HG02852 (cell line): Measurements from ENCODE around the gene ELOF1.
"Not testable (repeated sequence)": the region's sequence is repeated elsewhere in the genome, so short reads cannot be mapped to it uniquely, and the experiment has no call there.

Experiments
- ATAC-seq: cut with Tn5 transposase; IDR thresholded peaks from one replicate; pipeline ENCODE4 v1.9.1; 2021; ENCODE audit warnings: mild to moderate bottlenecking, moderate library complexity; ENCODE audit not compliant: unreplicated experiment

The ELOF1 gene

DNA sequence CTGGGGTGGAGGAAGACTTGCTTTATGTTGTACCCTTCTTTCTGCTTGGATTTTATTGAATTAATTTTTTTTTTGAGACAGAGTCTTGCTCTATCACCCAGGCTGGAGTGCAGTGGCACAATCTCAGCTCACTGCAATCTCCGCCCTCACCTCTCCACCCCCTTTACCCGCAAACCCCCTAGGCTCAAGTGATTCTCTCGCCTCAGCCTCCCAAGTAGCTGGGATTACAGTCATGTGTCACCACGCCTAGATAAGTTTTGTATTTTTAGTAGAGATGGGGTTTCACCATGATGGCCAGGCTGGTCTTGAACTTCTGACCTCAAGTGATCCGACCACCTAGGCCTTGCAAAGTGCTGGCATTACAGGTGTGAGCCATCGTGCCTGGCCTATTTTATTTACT is 14.3 kb upstream of the ELOF1 start:
- ATAC-seq: not testable (repeated sequence)

DNA sequence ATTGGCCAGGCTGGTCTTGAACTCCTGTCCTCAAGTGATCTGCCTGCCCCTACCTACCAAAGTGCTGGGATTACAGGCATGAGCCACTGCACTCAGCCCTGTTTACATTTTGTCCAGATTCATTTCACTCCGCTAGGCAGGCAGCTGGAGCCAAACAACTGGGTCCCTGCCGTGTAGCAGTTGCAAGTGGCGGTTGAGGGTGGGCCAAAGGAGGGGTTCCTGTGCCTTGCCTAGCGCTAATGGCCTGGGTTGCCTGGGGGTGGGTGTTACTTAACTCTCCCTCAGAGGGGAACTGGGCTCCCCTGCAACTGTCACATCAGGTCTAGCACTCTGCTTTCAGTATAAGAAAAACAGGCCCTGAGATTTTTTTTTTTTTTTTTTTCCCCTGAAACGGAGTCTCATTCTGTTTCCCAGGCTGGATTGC is 11.0 kb upstream of the ELOF1 start:
- no peak for ATAC-seq

DNA sequence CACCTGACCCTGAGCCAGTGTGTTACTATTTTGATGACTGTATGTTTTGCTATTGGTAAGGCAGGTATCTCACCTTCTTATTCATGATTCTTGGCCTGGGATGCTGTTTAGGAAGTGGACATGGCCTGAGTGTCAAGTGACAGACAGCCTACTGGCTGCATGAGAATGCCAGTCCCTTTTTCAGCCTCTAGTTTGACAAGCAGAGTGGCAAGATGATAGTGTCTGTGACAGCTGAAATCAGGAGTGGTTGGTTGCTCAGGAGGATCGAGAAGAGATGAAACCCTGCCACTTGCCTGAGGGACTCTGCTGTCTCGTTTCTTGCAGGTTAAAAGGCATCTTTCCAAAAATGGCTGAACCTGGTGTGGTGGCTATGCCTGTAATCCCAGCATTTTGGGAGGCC is 7.1 kb upstream of the ELOF1 start:
- ATAC-seq: no peak

DNA sequence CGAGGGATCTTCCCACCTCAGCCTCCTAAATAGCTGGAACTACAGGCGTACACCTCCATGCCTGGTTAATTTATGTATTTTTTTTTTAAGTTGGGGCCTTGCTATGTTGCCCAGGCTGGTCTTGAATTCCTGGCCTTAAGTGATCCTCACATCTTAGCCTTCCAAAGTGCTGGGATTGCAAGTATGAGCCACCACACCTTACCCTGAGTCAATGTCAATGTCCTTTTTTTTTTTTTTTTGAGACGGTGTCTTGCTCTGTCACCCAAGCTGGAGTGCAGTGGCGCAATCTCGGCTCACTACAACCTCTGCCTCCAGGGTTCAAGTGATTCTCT is 6.6 kb upstream of the ELOF1 start:
- not testable (repeated sequence) for ATAC-seq

DNA sequence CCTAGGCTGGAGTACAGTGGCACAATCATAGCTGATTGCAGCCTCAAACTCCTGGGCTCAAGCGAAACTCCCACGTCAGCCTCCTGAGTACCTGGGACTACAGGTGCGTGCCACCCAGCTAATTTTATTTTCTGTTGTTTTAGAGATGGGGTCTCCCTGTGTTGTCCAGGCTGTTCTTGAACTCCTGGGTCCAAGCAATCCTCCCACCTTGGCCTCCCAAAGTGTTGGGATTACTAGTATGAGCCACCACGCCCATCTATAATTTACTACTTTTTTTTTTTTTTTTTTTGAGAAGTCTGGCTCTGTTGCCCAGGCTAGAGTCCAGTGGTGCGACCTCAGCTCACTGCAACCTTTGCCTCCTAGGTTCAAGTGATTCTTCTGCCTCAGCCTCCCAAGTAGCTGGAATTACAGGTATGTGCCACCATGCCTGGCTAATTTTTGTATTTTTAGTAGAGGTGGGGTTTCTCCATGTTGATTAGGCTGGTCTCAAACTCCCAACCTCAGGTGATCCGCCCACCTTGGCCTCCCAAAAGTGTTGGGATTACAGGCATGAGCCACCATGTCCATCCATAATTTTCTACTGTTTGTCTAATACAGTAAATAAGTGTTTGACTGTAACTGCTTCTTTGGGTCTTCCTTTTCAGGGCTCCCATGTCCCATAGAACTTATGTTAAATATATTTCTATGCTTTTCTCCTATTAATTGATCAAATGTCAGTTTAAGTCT is 5.2 kb upstream of the ELOF1 start:
- ATAC-seq: not testable (repeated sequence)

DNA sequence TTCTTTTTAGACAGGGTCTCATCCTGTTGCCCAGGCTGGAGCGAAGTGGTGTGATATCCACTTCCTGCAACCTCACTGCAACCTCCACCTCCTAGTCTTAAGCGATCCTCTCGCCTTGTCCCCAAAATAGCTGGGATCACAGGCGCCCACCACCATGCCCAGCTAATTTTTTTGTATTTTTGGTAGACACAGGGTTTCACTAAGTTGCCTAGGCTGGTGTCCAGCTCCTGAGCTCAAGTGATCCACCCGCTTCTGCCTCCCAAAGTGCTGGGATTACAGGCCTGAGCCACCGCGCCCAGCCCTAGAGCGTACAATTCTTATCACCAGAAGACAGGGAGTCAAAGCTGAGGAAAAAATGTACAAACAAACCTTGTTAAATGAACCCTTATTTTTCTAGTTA is 4.5 kb upstream of the ELOF1 start:
- ATAC-seq: no peak

DNA sequence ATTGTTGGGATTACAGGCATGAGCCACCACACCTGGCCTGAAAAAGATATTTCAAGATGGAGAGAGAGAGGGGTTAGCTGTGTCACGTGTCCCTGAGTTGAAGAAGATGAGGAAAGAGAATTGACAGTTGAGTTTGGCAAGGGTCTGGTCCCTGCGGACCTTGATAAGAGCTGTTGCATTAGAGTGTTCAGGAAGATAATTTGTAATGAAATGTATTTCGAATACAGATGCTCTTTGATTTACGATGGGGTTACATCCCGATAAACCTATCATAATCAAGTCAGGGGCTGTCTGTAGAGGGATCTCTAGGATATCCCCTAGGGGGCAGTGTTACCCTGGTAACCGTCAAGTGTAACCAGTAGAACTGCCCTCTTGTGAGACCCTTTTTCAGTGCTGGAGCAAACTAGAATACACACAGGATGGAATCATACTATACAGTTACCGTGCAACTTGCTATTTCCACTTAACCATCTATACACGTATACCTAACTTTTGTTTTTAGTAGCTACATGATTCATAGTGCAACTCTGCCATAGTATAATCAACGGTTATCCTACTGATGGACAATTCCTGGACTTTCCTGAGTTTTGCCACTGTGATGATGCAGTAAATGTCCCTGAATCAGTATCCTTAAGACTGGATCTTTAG is 1.5 kb upstream of the ELOF1 start:
- ATAC-seq: no peak

DNA sequence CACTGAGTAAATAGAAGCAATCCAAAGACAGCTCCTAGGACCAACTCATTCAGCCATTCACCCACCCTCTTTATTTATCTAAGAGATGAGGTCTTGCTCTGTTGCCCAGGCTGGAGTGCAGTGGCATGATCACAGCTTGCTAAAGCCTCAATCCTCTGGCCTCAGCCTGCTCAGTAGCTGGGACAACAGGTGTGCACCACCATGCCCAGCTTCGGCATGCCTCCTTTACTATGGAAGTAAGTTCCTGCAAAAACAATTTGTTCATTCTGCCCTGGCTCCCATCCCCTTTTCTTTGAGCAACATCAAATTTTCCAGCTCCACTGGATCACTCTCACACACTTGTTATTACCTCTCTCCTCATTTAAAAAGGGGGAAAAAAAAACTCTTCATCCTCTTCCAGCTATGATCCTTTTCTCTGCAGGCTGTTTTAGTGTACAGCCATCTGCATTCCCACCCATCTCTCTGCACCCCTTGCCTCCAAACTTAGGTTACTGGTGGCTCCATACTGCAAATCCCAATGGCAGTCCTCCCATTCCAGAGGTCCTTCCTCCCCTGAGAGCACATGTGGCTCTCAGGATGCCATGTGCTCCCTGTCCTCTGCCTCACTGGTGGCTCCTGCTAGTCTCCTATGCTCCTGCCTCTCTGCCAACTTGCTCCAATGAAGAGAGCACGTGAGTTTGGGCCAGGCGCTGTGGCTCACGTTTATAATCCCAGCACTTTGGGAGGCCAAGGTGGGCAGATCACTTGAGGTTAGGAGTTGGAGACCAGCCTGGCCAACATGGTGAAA is 2.2 kb downstream of the ELOF1 start:
- ATAC-seq: no peak

DNA sequence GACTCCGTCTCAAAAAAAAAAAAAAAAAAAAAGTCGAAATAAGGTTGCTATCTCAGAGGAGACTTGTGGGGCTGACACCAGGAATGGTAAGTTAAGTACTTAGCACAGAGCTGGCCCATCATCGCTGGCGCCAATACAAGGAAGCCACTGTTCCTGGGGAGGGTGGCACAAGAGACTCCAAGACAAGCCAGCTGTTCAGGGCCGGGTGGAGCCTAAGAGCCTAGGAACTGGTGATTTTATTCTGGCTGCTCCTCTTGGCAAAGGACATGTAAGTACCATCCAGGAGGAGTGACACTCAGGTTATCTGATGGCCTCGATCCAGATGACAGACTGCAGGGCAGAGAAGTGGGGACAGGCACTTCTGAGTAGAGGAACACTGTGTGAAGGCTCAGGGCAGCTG is 3.8 kb downstream of the ELOF1 start:
- no peak for ATAC-seq

DNA sequence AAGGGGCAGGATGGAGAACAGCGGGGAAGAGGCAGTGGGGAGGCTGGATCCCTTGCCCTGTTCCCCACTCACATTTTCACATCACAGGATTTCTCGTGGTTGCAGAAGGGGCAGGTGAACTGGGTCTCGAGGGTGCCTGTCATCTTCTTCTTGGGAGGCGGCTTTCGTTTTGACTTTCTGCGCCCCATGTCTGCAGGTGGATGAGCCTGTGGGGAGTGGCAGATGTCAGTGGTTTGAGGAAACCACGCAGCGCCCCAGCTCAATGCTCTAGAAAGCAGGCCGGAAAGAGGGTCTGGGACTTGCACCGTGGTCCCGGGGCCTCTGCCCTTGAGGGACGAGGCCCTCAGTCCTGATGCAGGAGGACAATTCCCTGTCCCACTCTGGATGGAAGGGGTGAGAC is 4.9 kb downstream of the ELOF1 start:
- ATAC-seq: no peak

DNA sequence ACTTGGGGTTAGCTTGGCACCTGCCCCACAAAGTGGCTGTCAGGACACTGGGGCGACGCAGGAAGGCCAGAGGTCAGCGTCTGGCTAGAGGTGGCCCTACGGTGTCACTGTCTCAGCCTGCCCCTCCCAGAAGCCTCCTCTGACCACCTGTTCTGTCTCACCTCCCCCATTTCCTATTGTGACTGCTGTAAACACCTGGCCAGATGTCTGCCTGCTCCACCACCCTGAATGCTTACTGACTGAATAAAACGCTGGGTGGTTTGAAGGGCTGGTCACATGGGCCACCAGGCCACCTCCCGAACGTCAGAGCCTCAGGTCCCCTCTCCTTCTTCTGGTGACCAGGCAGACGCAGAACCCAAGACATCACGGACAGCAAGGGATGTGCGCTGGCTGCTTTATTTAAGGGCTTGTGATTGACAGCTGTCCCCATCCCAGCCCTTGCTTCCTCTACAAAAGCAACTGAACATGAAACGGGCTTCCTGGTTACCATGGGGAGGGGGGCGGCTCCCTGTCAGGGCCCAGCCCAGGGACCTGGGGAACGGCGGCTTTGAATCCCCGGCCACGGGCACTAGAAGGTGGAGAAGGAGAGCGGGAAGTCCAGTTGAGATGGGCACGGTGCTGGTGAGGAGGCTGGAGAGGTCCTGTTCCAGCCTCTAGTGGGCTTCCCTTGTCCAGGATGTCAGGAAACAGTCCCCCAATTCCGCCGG is 6.2 kb downstream of the ELOF1 start:
- no peak for ATAC-seq

DNA sequence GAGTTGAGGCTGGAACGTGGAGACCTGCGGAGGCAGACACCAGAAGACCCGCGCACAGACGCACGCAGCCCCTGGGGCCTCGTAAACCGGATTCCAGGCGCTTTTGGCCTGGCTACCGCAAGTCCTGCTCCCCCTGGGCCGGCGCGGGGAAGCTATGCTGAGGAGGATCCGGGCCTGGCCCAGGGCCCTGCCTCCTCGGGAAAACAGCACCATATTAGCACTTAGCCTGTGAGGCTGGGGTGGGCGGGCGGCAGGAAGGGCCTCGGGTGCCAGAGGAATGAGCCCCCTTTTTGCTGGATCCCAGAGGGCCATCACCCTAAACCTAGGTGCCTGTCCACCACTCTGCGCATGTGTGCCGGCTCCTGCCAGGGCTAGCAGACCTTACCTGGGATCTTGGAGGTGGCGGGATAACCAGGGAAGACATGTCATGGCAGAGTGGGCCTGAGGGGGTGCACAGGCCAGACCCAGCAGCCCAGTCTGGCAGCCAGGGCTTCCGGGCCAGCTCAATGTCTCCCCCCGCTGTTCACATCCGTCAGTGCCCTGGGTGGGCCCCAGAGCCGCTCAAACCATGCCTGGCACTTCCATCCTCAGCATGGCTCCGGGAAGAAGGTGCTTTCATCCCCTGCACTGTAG is 7.3 kb downstream of the ELOF1 start:
- no peak for ATAC-seq

DNA sequence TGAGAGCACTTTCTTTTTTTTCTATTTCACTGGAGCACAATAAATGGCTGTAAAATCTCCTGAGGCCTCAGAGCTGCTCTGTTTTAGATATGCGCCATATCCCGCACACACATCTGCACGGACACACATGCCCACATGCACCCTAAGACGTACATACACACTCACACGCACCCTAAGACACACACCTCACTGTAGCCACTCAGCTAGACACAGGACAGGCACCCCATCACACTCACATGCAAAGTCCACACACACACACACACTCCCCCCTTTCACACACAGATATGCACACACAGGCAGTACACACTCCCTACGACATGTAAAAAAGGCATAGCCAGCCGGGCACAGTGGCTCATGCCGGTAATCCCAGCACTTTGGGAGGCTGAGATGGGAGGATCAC is 8.8 kb downstream of the ELOF1 start:
- no peak for ATAC-seq

DNA sequence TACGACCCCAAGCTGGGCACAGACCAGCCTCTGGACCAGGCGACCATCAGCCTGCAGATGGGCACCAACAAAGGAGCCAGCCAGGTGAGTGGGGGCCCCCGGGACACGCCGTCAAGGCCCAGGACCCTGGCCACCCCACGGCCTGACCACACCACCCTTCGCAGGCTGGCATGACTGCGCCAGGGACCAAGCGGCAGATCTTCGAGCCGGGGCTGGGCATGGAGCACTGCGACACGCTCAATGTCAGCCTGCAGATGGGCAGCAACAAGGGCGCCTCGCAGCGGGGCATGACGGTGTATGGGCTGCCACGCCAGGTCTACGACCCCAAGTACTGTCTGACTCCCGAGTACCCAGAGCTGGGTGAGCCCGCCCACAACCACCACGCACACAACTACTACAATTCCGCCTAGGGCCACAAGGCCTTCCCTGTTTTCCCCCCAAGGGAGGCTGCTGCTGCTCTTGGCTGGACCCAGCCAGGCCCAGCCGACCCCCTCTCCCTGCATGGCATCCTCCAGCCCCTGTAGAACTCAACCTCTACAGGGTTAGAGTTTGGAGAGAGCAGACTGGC is 9.6 kb downstream of the ELOF1 start:
- ATAC-seq: no peak

DNA sequence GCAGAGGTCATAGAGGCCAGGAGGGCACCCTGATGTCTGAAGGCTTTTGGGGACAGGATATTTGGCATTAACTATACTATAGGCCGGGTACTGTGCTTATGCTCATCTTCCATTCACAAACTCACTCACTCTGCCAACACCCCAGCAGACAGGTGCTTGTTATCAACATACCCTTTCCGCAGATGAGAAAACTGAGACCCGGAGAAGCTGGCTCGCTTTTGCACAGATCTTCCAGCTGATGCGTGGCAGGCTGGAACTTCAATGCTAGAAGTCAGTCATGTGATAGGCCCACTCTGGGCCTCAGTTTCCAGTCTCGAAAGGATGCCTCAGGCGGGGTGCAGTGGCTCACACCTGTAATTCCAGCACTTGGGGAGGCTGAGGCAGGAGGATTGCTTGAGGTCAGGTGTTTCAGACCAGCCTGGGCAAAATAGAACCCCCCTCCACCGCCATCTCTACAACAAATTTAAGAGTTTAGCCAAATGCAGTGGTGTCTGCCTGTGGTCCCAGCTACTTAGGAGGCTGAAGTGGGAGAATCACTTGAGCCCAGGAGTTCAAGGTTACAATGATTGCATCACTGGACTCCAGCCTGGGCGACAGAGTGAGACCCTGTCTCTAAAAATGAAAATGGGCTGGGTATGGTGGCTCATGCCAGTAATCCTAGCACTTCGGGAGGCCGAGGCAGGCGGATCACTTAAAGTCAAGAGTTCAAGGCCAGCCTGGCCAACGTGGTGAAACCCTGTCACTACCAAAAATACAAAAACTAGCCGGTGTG is 10.9 kb downstream of the ELOF1 start:
- no peak for ATAC-seq

DNA sequence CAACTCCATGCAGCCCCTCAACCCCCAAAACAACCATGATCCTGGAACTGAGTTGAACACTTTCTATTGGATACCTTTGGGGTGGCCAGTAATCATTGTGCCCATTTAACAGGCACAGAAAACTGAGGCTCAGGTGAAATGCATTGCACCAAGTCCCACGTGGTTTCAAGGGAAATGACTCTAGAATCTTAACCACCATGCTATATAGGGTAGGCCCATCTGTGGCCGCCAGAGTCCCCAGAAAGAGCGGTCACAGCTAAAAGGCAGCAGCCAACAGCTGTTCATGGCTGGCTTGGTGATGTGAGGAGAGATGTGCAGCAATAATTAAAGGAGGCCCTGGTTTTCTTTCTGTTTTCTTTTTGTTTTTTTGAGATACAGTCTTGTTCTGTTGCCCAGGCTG is 17.8 kb downstream of the ELOF1 start:
- ATAC-seq: no peak

DNA sequence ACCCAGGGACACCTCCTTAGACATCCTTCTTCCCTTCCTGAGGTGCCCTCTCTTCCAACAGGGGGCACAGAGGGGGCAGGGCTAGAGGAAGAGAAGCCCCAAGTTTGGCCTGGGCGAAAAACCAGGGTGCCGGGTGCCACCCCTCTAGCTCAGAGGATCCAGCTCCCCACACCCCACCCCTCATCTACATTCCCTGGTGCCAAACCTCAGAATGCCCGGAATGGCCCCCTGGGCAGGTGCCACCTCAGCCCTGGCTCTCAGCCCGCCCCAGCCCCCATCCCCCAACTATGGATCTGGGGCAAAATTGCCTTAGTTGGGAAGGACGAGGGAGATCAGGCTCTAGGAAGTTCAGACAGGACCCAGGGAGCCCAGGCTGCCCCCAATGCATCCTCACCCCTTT is 18.4 kb downstream of the ELOF1 start:
- ATAC-seq: no peak

DNA sequence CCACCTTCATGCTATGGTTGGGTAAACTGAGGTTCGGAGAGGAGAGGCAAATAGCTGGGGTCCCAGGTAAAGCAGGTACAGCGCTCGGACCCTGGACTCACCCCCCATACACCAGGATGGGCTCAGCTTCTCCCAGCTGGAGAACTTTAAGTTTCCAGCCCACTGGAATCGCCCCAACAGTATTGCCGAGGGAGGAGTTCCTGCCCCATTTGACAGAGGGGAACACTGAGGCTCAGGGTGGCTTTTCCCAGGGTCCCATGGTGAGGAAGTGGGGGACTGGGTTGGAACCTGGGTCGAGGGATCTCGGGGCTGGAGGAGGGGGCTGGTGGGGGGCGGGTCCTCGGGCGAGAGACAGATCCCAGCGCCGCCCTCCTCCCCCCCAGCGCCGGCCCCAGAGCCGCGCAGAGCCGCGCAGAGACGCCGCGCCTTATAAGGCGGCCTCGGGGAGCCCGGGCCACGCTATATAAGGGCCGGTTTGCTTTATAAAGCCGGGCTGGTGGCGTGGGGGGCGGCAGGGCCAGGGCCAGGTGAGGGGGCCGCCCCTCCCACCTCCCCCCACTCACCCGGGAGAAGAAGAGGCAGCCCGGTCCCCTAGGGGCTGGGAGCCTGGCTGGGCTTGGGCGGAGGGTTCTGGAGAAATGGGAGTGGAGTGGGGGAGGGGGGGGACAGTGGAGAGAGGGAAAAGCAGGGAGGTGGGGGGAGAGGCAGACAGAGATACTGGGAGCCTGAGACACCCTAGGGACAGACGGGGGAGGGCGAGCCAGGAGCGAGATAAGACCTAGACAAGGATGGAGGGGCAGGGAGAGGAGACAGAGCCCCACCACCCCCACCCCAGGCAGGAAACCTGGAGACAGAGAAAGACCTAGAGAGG is 19.3 kb downstream of the ELOF1 start:
- no peak for ATAC-seq
